ENCODE data around the gene PRKRIP1.

The PRKRIP1 gene

DNA sequence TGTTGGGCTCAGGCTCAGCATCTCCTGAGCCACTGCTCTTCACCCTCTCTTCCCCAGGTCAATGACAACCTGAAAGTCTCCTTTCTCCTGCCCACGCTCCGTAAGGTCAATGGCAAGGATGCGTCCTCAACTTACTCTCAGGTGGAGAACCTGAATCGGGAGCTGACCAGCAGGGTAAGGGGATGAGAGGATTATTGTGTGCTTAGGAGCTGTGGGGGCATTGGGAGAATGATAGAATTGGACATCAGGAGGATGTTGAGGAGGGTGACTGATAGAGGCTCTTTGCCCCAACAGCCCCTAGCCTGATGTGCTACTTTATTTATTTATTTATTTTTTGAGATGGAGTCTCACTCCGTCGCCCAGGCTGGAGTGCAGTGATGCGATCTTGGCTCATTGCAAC, 69.9 kb downstream of the PRKRIP1 start:
- H3K4me3 ChIP-seq (ENCODE audit: low read depth, low read length) = peak overlapping the region; percentile 99; the same call in 1 of the 2 replicates
- TF ChIP-seq, protein P1, sequence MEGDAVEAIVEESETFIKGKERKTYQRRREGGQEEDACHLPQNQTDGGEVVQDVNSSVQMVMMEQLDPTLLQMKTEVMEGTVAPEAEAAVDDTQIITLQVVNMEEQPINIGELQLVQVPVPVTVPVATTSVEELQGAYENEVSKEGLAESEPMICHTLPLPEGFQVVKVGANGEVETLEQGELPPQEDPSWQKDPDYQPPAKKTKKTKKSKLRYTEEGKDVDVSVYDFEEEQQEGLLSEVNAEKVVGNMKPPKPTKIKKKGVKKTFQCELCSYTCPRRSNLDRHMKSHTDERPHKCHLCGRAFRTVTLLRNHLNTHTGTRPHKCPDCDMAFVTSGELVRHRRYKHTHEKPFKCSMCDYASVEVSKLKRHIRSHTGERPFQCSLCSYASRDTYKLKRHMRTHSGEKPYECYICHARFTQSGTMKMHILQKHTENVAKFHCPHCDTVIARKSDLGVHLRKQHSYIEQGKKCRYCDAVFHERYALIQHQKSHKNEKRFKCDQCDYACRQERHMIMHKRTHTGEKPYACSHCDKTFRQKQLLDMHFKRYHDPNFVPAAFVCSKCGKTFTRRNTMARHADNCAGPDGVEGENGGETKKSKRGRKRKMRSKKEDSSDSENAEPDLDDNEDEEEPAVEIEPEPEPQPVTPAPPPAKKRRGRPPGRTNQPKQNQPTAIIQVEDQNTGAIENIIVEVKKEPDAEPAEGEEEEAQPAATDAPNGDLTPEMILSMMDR (IDR thresholded peaks at IDR 0.05; ENCODE audit: low read depth, low read length) = no peak

DNA sequence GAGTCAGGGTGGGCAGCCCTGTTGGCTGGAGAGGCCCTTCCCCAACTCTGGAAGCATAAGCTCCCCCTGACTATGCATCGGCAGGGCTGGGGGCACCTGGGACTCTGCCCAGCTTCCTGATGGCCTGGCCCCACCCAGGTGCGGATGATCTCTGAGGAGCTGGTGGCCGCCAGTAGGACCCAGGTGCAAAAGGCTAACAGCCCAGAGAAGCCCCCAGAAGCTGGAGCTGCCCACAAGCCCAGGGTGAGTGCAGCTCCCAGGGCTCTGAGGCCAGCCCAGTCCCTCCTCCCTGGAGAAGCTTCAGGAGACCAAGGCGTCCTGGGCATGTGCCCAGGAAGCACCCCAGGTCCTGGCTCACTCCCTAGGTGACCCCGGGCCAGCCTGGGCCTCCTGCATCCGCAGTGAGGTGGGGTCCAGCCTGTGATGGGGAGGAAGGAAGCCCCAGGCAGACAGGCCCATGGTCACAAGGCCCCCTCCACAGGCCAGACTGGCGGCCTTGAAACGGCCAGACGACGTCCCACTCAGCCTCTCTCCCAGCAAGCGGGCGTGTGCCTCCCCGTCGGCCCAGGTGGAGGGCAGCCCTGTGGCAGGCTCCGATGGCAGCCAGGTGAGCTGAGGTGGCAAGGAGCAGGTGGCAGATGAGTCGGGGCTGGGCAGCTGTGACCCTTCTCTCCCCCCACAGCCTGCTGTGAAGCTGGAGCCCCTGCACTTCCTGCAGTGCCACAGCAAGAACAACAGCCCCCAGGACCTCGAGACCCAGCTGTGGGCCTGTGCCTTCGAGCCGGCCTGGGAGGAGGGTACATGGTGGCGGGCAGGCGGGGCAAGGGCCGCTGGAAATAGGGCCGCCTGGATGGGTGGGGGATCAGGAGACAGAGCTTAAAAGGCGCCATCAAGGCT, 71.7 kb downstream of the PRKRIP1 start:
- TF ChIP-seq, protein P1 (IDR thresholded peaks at IDR 0.05; ENCODE audit: low read depth, low read length) = no peak
- no peak overlapping the region for H3K4me3 ChIP-seq (ENCODE audit: low read depth, low read length)

DNA sequence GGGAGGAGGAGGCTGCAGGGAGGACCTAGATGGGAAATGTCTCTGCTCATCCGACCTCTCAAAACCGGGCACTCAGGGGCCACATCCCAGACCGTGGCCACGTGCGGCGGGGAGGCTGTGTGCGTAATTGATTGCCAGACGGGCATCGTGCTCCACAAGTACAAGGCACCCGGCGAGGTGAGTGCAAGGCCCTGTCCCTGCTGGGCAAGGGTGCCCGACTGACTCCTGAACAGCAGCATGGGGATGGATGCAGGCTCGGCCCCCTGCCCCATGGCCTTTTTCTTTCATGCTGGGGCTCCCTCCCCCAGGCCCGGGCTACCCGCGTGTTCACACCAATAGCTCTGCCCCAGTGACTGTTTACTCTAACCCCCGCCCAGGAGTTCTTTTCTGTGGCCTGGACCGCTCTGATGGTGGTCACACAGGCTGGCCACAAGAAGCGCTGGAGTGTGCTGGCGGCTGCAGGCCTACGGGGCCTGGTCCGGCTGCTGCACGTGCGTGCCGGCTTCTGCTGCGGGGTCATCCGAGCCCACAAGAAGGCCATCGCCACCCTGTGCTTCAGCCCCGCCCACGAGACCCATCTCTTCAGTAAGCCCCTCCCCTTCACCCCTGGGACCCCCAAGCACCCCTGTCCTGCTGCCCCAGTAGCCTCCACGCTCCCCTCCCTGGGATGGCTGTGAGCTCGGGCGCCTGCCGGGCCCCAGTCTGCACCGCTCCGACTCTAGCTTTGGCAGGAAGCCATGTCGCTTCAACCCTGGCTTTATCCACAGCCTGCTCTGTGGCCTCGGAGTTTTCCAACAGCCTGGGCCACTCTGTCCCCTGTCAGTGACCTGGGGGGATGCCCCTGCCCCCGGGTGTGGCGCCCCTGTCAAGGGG, 72.6 kb downstream of the PRKRIP1 start:
- no peak overlapping the region for H3K4me3 ChIP-seq (ENCODE audit: low read depth, low read length)
- TF ChIP-seq, protein P1 (IDR thresholded peaks at IDR 0.05; ENCODE audit: low read depth, low read length) = no peak

DNA sequence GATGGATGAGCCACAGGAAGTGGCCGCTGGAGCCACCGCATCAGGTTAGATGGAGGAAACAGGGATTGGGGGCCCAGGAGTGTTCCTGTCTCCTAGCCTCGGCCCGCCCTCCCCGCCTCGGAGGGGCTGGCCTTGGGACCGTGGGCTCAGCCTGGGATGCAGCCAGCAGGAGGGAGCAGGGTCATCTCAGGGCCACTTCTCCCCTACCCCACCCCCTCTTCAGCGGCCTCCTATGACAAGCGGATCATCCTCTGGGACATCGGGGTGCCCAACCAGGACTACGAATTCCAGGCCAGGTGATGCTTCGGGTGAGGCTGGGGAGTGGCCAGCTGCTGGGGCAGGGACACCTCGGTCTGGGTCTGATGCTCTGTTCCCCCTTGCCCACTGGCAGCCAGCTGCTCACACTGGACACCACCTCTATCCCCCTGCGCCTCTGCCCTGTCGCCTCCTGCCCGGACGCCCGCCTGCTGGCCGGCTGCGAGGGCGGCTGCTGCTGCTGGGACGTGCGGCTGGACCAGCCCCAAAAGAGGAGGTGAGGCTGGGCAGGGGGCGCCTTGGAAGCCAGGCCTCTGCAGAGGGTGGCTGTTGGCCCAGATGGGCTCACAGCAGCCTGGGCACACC, 73.3 kb downstream of the PRKRIP1 start:
- H3K4me3 ChIP-seq (ENCODE audit: low read depth, low read length) = no peak overlapping the region

DNA sequence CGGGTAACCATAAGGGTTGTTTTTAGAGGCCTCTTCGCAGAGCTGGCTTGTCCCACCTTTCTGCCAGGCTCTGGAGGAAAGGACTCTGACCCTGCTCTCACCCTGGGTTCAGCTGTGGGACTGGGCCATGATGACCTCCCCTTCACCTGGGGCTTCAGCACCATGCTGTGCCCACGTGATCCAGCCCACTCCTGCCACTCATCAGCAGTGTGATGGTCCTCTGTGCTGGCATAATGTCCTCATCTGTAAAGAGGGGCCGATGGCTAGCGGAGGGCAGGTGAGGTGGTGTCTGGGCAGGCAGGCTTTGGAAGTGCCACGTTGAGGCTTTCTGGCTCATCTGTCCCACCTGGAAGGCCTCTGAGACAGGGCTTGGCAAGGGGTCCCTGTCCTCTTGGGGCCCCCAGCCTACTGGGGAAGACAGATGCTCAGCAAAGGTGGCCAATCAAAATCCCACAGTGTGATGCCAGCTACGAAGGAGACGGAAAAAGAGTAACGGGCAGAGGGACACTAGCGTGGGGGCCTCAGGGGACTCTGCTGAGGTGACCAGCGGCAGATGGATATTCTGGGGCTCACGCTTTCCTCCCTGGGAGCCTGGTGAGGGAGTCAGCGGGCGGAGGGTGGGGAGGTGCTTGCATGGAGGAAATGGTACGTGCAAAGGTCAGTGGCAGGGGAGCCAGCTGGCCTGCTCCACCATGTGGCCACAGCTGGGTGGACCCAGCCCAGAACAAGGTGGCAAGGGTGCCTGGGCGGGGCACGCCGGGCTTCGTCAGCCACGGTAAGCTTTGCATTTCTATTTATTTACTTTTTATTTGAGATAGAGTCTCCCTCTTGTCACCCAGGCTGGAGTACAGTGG, 74.0 kb downstream of the PRKRIP1 start:
- H3K4me3 ChIP-seq (ENCODE audit: low read depth, low read length) = no peak overlapping the region
- TF ChIP-seq, protein P1 (IDR thresholded peaks at IDR 0.05; ENCODE audit: low read depth, low read length) = no peak

More for the DNA sequence above, 73.3 kb downstream of the PRKRIP1 start:
- TF ChIP-seq, protein P1 (IDR thresholded peaks at IDR 0.05; ENCODE audit: low read depth, low read length) = no peak

DNA sequence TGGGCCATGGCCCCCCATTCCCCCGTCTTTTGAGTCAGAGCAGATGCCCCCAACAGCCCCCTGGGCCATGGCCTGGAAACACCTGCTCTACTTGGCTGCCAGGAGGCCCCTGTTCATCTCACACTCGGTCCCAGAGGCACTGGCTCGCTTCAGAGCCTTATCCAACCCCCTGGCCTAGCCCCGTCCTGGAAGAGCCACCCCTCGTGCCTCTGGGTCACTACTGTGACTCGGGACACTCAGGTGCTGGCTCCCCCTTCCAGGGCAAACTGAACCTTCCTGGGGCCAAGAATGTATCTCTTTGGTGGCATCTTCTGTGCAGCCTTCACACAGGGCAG, 75.6 kb downstream of the PRKRIP1 start:
- H3K4me3 ChIP-seq (ENCODE audit: low read depth, low read length) = no peak overlapping the region
- TF ChIP-seq, protein P1 (IDR thresholded peaks at IDR 0.05; ENCODE audit: low read depth, low read length) = no peak

Measured in WI38 (cell line).